Spleen (tissue), 11 donors: ENCODE results near the gene ENTPD8. TPM values are rescaled to one million over a fixed set of nuclear protein-coding genes. Genes with fewer than 3 reads are reported as not detected.
A peak's percentile ranks its signal among the peaks of the same experiment; 100 is the strongest.

ENCODE experiments used
- DNase-seq: peaks from one replicate; pipeline ENCODE4 v3.0.0-alpha.2; 2020
- H3K27ac ChIP-seq, 8 donors: fragments of 200-600 bp; sonication (generic) in 7 of 8; 1 replicate in 4 of 8; 2 replicates in 4 of 8; pipeline versions ENCODE4 v1.5.0 to v1.8.0; 2016 to 2021; ENCODE audit warnings: inconsistent platforms in 4 of 8, mild to moderate bottlenecking in 4 of 8, moderate library complexity in 1 of 8
- H3K27me3 ChIP-seq, 7 donors: fragments of 200-600 bp; sonication (generic) in 6 of 7; replicated peaks in 1 of 7; 1 replicate in 4 of 7; 2 replicates in 3 of 7; pipeline versions ENCODE4 v1.5.0 to v1.8.0; 2016 to 2021; ENCODE audit warnings: inconsistent platforms in 3 of 7, mild to moderate bottlenecking in 1 of 7
- H3K36me3 ChIP-seq, 6 donors: fragments of 200-600 bp; sonication (generic) in 5 of 6; 1 replicate in 4 of 6; 2 replicates in 2 of 6; pipeline versions ENCODE4 v1.5.0 to v1.8.0; 2016 to 2021; ENCODE audit warnings: inconsistent platforms in 2 of 6
- H3K4me1 ChIP-seq, 6 donors: fragments of 200-600 bp; sonication (generic) in 5 of 6; 1 replicate in 3 of 6; 2 replicates in 3 of 6; pipeline versions ENCODE4 v1.5.0 to v1.8.0; 2016 to 2021; ENCODE audit warnings: inconsistent platforms in 3 of 6
- H3K4me3 ChIP-seq, 8 donors: fragments of 200-600 bp; sonication (generic) in 7 of 8; 1 replicate in 4 of 8; 2 replicates in 4 of 8; pipeline versions ENCODE4 v1.5.0 to v1.8.0; 2016 to 2021; ENCODE audit warnings: inconsistent platforms in 4 of 8, mild to moderate bottlenecking in 4 of 8, moderate library complexity in 2 of 8
- H3K9me3 ChIP-seq, 8 donors: fragments of 200-600 bp; sonication (generic) in 7 of 8; 1 replicate in 4 of 8; 2 replicates in 4 of 8; pipeline versions ENCODE4 v1.5.0 to v1.8.0; 2016 to 2021; ENCODE audit warnings: inconsistent platforms in 4 of 8
- CTCF ChIP-seq, 11 experiments: fragments of 200-600 bp in 7 of 11; fragments of 450-650 bp in 4 of 11; sonication (generic) in 4 of 11; IDR thresholded peaks in 8 of 11; conservative IDR thresholded peaks in 3 of 11; 1 replicate in 7 of 11; 2 replicates in 4 of 11; pipeline versions ENCODE4 v1.4.0 to v1.8.0; 2016 to 2021; ENCODE audit warnings: antibody characterized with exemption in 11 of 11, inconsistent platforms in 4 of 11, mild to moderate bottlenecking in 1 of 11
- POLR2A ChIP-seq, 3 donors: fragments of 450-650 bp; IDR thresholded peaks; one replicate each; pipeline ENCODE4 v1.5.1; 2017; ENCODE audit warnings: antibody characterized with exemption in 3 of 3, mild to moderate bottlenecking in 1 of 3
- POLR2AphosphoS5 ChIP-seq, 3 donors: sonication (generic); formaldehyde crosslinking; IDR thresholded peaks; one replicate each; pipeline ENCODE4 v1.5.1; 2017; ENCODE audit warnings: antibody characterized with exemption in 3 of 3
- WGBS, 5 donors: extraction: QIAGEN DNeasy Blood & Tissue Kit in 3 of 5; methylation state at CpG; one replicate each; pipeline versions ENCODE4 v1.1.5 to v1.1.7; 2013 to 2018; 5-methylcytosine and 5-hydroxymethylcytosine counted together
- intact Hi-C: fragments of 100-400 bp; cut with DNase I; formaldehyde crosslinking; loops from one replicate; pipeline ENCODE4 v1.15.0; 2023; ENCODE audit warnings: low total_unique reads
- polyA plus RNA-seq, 3 donors: library from polyadenylated mRNA; stranded (reverse); fragments of 200-250 nt; gene quantifications; one replicate each; pipeline ENCODE4 v1.2.1, GENCODE V29; 2013
- total RNA-seq, 7 donors: library from RNA; depleted of rRNA in 3 of 7; stranded (reverse); fragments of >200 nt in 3 of 7; fragmentation: NEBNext Ultra II Directional in 4 of 7; extraction: Animal tissue kit (Norgen Biotek cat#: 25700) in 4 of 7; gene quantifications; one replicate each; pipeline versions ENCODE4 v1.1.0 to v1.2.1, GENCODE V29; 2016 to 2021
- donor health status: healthy with polysubstance abuse.
- donor health status: DM: no; HTN: no; CAD: no; lungs with moderate emphysema.
- donor health status: DM: no; HTN: no; CAD: no.
- donor health status: Bipolar disorder and iron deficiency.
- donor health status: healthy.
- donor health status: DM: no; HTN: no; CAD: no.
- donor health status: DM: yes; HTN: yes; CAD: no.

Gene ENTPD8
- total and polyA plus RNA-seq, 10 donors = 0.07 to 0.37 (median 0.18) TPM; not detected in 4

GRCh38 chr9:137461663-137462395 is 20.7 kb upstream of the ENTPD8 start:
- peak in 1 of 3 donors; percentile 38 for TF ChIP-seq POLR2A (IDR thresholded peaks at IDR 0.05)
- TF ChIP-seq CTCF (IDR thresholded peaks at IDR 0.05 in 8 of 11, conservative IDR thresholded peaks at IDR 0.05 in 3 of 11) = peak in 9 of 11 experiments; percentile 15 to 57 (median 39)
- peak; percentile 84 to 92 (median 85) for TF ChIP-seq POLR2AphosphoS5 (IDR thresholded peaks at IDR 0.05)
- Histone ChIP-seq H3K9me3 (no peaks in the 10 kb centered on the region), H3K27me3 (peaks cover 0 to 19% (median 0%) of the 10 kb centered on the region in 7 donors), H3K4me1 (peaks cover 23 to 58% (median 49%) of the 10 kb centered on the region in 6 donors), H3K36me3 (peaks cover 0 to 11% (median 0%) of the 10 kb centered on the region in 6 donors), H3K27ac (peak overlapping the region in 7 of 8 donors; percentile 66 to 89 (median 72)), H3K4me3 (peak overlapping the region in 6 of 8 donors; percentile 3 to 62 (median 17))
- WGBS, 5 donors = 18 to 39% (median 31%) methylated on average over 33 to 52 of the region's 52 CpGs
- DNase-seq = peak; percentile 97
- intact Hi-C loops = no loop called here

- intact Hi-C loops = no loop called here
- peaks cover 23 to 64% (median 49%) of the 10 kb centered on the region in 6 donors for H3K4me1 ChIP-seq
- peak overlapping the region in 6 of 8 donors; percentile 67 to 89 (median 75) for H3K27ac ChIP-seq
- no peaks in the 10 kb centered on the region for H3K9me3 ChIP-seq
- peaks cover 0 to 19% (median 0%) of the 10 kb centered on the region in 7 donors for H3K27me3 ChIP-seq
- H3K36me3 ChIP-seq = peaks cover 0 to 16% (median 0%) of the 10 kb centered on the region in 6 donors
- DNase-seq = no peak
- TF ChIP-seq CTCF (IDR thresholded peaks at IDR 0.05 in 8 of 11, conservative IDR thresholded peaks at IDR 0.05 in 3 of 11) = no peak
- 86 to 89% (median 86%) methylated on average over 4 to 21 of the region's 21 CpGs for WGBS, 5 donors
- peak overlapping the region in 4 of 8 donors; percentile 13 to 62 (median 20) for H3K4me3 ChIP-seq
These were observed 20.1 kb upstream of the ENTPD8 start for GRCh38 chr9:137461316-137461662.

DNA sequence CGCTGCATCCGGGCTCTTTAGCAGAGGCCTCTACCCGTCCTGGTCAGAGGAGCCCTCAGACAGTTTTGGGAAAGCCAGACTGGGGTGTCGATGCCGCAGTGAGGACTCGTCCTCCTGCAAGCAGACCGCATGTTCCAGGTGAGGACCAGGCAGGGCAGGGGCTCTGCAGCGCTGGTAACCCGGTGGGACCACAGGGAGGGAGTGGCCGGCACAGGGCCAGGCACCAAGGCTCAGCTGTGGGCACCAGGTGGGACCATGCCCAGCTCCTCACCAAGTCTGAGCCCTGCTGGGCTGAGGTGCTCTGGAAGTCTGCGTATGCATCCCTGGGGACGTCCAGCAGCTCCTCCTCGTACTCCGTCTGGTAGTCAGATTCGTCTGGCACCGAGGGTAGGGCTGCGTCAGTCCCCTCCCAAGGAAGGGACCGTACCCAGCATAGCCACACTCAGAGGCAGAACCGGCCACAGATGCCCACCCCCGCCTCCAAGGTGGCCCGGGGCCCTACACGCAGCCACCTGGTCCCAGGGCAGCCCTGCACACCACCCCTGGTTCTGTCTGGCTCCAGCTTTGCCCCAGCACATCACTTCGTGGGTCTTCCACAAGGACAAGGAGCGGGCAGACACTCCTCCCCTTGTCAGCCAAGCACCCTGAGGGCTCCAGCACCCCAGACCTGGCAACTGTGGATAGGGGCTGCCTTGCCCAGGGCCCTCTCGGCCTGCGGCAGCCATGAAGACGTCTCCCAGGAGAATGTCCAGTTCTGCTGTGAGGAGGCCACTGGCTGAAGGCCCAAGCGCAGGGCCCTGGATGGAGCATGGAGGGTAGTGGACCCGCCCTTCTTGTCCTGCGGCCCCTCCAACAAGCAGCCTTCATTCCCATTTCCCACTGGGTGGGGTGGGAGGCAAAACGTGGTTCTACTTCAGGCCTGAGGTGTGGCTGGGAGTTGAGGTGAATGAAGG is 19.5 kb upstream of the ENTPD8 start:
- no peaks in the 10 kb centered on the region for H3K9me3 ChIP-seq
- H3K36me3 ChIP-seq = peaks cover 0 to 21% (median 0%) of the 10 kb centered on the region in 6 donors
- peaks cover 0 to 19% (median 0%) of the 10 kb centered on the region in 7 donors for H3K27me3 ChIP-seq
- peak overlapping the region in 1 of 8 donors; percentile 62 for H3K4me3 ChIP-seq
- peaks cover 23 to 70% (median 49%) of the 10 kb centered on the region in 6 donors for H3K4me1 ChIP-seq
- WGBS, 5 donors = 89 to 96% (median 94%) methylated on average over 15 to 31 of the region's 31 CpGs
- peak overlapping the region in 4 of 8 donors; percentile 71 to 89 (median 82) for H3K27ac ChIP-seq
- peak; percentile 81 for DNase-seq
- TF ChIP-seq CTCF (IDR thresholded peaks at IDR 0.05 in 8 of 11, conservative IDR thresholded peaks at IDR 0.05 in 3 of 11) (no peak), POLR2AphosphoS5 (IDR thresholded peaks at IDR 0.05) (no peak), POLR2A (IDR thresholded peaks at IDR 0.05) (no peak)
- intact Hi-C loops = no loop called here
